NCI-H1694 (cell line): Measurements from ENCODE around the gene EFCAB6.

ENCODE experiments used
- DNase-seq: peaks from one replicate; lab custom pipeline; 2025; lab: John Stamatoyannopoulos, UW

Gene EFCAB6

GRCh38 chr22:43745783-43746356 is 66.2 kb downstream of the EFCAB6 start:
- DNase-seq = peak; percentile 49

GRCh38 chr22:43745411-43745770 is 66.7 kb downstream of the EFCAB6 start:
- no peak for DNase-seq

GRCh38 chr22:43744700-43745410 is 67.2 kb downstream of the EFCAB6 start:
- DNase-seq = no peak

GRCh38 chr22:43743929-43744643 is 68.0 kb downstream of the EFCAB6 start:
- no peak for DNase-seq

- peak; percentile 65 for DNase-seq
Observed at GRCh38 chr22:43743131-43743530, 69.0 kb downstream of the EFCAB6 start.

GRCh38 chr22:43742154-43742950 is 69.8 kb downstream of the EFCAB6 start:
- no peak for DNase-seq

GRCh38 chr22:43740587-43741270 is 71.4 kb downstream of the EFCAB6 start:
- no peak for DNase-seq

GRCh38 chr22:43739851-43740379 is 72.2 kb downstream of the EFCAB6 start:
- DNase-seq = no peak

GRCh38 chr22:43737150-43737828 is 74.8 kb downstream of the EFCAB6 start:
- DNase-seq = no peak

GRCh38 chr22:43736651-43737050 is 75.5 kb downstream of the EFCAB6 start:
- DNase-seq = no peak

- no peak for DNase-seq
Observed at GRCh38 chr22:43734370-43735150, 77.5 kb downstream of the EFCAB6 start.

- no peak for DNase-seq
Observed at GRCh38 chr22:43733138-43733537, 79.0 kb downstream of the EFCAB6 start.

GRCh38 chr22:43731988-43732387 is 80.1 kb downstream of the EFCAB6 start:
- DNase-seq = no peak

- DNase-seq = no peak
Observed at GRCh38 chr22:43726964-43727543, 85.1 kb downstream of the EFCAB6 start.

- no peak for DNase-seq
Observed at GRCh38 chr22:43726322-43726721, 85.8 kb downstream of the EFCAB6 start.

- DNase-seq = no peak
Observed at GRCh38 chr22:43723816-43724215, 88.3 kb downstream of the EFCAB6 start.

GRCh38 chr22:43722444-43722843 is 89.7 kb downstream of the EFCAB6 start:
- DNase-seq = no peak

GRCh38 chr22:43720716-43721115 is 91.4 kb downstream of the EFCAB6 start:
- no peak for DNase-seq

GRCh38 chr22:43714104-43714503 is 98.0 kb downstream of the EFCAB6 start:
- no peak for DNase-seq

- DNase-seq = no peak
Observed at GRCh38 chr22:43711681-43712080, 100.4 kb downstream of the EFCAB6 start.
